PC-9 (cell line): Measurements from ENCODE around the gene LBP.

Experiments
- EZH2 ChIP-seq: fragments of 200-600 bp; sonication (generic); IDR thresholded peaks from 2 replicates; pipeline ENCODE4 v1.8.0; 2017; ENCODE audit warnings: antibody characterized with exemption, low read depth
- TF ChIP-seq, protein P1 (sequence below): fragments of 200-600 bp; sonication (generic); conservative IDR thresholded peaks from 2 replicates; pipeline ENCODE4 v1.6.1; 2017; ENCODE audit warnings: mixed run types, antibody characterized with exemption, mild to moderate bottlenecking, moderate library complexity

DNA sequence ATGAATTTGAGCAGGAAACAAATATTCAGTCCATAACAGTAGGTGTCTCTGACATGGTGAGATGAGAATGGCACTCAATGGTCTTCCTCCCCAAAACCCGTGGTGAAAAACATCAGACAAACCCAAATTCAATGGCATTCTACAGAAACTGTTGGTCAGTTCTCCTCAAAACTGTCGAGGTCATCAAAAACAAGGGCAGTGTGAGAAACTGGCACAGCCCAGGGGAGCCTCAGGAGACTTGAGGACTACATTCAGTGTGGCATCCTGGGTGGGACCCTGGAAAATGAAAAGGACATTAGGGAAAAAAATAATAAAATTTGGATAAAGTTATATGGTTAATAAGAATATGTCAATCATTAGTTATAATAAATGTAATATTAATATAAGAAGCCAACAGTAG lies 40.6 kb downstream of the LBP start:
- TF ChIP-seq, protein P1, sequence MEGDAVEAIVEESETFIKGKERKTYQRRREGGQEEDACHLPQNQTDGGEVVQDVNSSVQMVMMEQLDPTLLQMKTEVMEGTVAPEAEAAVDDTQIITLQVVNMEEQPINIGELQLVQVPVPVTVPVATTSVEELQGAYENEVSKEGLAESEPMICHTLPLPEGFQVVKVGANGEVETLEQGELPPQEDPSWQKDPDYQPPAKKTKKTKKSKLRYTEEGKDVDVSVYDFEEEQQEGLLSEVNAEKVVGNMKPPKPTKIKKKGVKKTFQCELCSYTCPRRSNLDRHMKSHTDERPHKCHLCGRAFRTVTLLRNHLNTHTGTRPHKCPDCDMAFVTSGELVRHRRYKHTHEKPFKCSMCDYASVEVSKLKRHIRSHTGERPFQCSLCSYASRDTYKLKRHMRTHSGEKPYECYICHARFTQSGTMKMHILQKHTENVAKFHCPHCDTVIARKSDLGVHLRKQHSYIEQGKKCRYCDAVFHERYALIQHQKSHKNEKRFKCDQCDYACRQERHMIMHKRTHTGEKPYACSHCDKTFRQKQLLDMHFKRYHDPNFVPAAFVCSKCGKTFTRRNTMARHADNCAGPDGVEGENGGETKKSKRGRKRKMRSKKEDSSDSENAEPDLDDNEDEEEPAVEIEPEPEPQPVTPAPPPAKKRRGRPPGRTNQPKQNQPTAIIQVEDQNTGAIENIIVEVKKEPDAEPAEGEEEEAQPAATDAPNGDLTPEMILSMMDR = no peak
- TF ChIP-seq EZH2 = no peak
